ENCODE measurements around the gene SEMA4G. TPM values are rescaled to one million over a fixed set of nuclear protein-coding genes. Genes with fewer than 3 reads are reported as not detected.
A peak's percentile ranks its signal among the peaks of the same experiment; 100 is the strongest.

SEMA4G gene
- total and polyA plus RNA-seq, 2 of the 8 experiments (the other 6 are each of a cell fraction or from before 2014, with no cell fraction given) = 7.1 to 18.2 TPM

GRCh38 chr10:101014966-101015581, 45.8 kb downstream of the SEMA4G start:
- H2AK5ac ChIP-seq (ENCODE audit: low read depth, low read length) = no peak overlapping the region
- H3K56ac ChIP-seq (replicated peaks; ENCODE audit: insufficient read length, low read depth, low read length) = no peak overlapping the region
- H3K79me1 ChIP-seq (ENCODE audit: low read depth, low read length) = no peaks in the 10 kb centered on the region
- no peaks in the 10 kb centered on the region for H3K79me2 ChIP-seq (ENCODE audit: control insufficient read depth in 1 of 2, insufficient read depth in 2 of 2, low read length in 2 of 2)
- peaks cover 14 to 40% (median 31%) of the 10 kb centered on the region in 4 experiments for H3K27me3 ChIP-seq (replicated peaks in 1 of 4; ENCODE audit: control insufficient read depth in 3 of 4, extremely low read depth in 1 of 4, insufficient read depth in 3 of 4, low read length in 3 of 4)
- TF ChIP-seq SRF (IDR thresholded peaks at IDR 0.05; ENCODE audit: low read depth, low read length) = no peak
- TF ChIP-seq SIRT6 (IDR thresholded peaks at IDR 0.05; ENCODE audit: low read length) = no peak
- no peak for TF ChIP-seq PHF8 (conservative IDR thresholded peaks at IDR 0.05; ENCODE audit: low read depth, low read length)
- TF ChIP-seq TCF12 (IDR thresholded peaks at IDR 0.05; ENCODE audit: low read depth, low read length) = no peak
- H3K36me3 ChIP-seq (ENCODE audit: control insufficient read depth in 2 of 4, insufficient read depth in 4 of 4, low read length in 3 of 4) = no peaks in the 10 kb centered on the region
- CTCF ChIA-PET (ENCODE audit: partially characterized antibody) = interaction anchor here (0.5 to 7.2 kb wide), 59 partner anchors 12 to 1692 kb away, joined by 3 to 464 read pairs (median 5); partner anchors contain the start of genes KAZALD1, LZTS2, MRPL43 and PDZD7
- H3K4me3 ChIP-seq (ENCODE audit: extremely low read depth in 1 of 4, insufficient read depth in 2 of 4, low read depth in 3 of 4, low read length in 4 of 4) = no peak overlapping the region
- peaks cover 11% of the 10 kb centered on the region; the same call in 1 of the 2 replicates for H3K23me2 ChIP-seq (ENCODE audit: low read depth, low read length)
- POLR2A ChIA-PET (ENCODE audit: partially characterized antibody) = interaction anchor here (1.0 to 6.5 kb wide), 7 partner anchors 11 to 81 kb away, joined by 3 to 81 read pairs (median 7); partner anchors contain the start of genes LZTS2, MRPL43 and TWNK
- H3K9me3 ChIP-seq (ENCODE audit: insufficient read depth in 2 of 2, low read depth in 1 of 2, low read length in 1 of 2) = no peaks in the 10 kb centered on the region
- H2BK12ac ChIP-seq (ENCODE audit: low read depth, low read length) = peak overlapping the region; percentile 75; the same call in 1 of the 2 replicates
- no peak overlapping the region for H3K14ac ChIP-seq (ENCODE audit: insufficient read length)
- no peak overlapping the region for H4K5ac ChIP-seq (ENCODE audit: insufficient read length, low read depth, low read length)
- H2BK20ac ChIP-seq (ENCODE audit: low read length) = no peak overlapping the region
- 46% methylated on average over 7 of the region's 7 CpGs; no CpG with 5 or more reads in 1 of the 2 experiments for WGBS, 2 experiments (ENCODE audit: extremely low coverage in 1 of 2, insufficient coverage in 1 of 2, insufficient read length in 1 of 2, insufficient replicate concordance in 2 of 2, low coverage in 1 of 2, low lambda C conversion rate in 2 of 2, missing lambda C conversion rate in 1 of 2)
- H3K4me1 ChIP-seq (replicated peaks in 1 of 4; ENCODE audit: control insufficient read depth in 3 of 4, insufficient read depth in 4 of 4, low read length in 3 of 4) = peaks cover 0 to 18% (median 11%) of the 10 kb centered on the region in 4 experiments; a peak in 5 of 7 replicates
- no peak overlapping the region; the same call in 1 of the 2 replicates for H4K8ac ChIP-seq (ENCODE audit: extremely low read depth, insufficient read depth, low read length)
- no peak overlapping the region for H2BK15ac ChIP-seq (ENCODE audit: low read length)
- no peak overlapping the region for H2BK5ac ChIP-seq (ENCODE audit: low read depth, low read length)
- H3K23ac ChIP-seq (ENCODE audit: insufficient read length) = no peak overlapping the region
- H4K20me1 ChIP-seq (replicated peaks in 1 of 2; ENCODE audit: control insufficient read depth in 1 of 2, insufficient read depth in 2 of 2, low read length in 2 of 2) = no peaks in the 10 kb centered on the region
- no peak overlapping the region for H3K9ac ChIP-seq (replicated peaks in 1 of 4; ENCODE audit: extremely low read depth in 1 of 4, low read depth in 3 of 4, low read length in 3 of 4)
- DNase-seq (ENCODE audit: low read depth in 1 of 2, low spot score in 2 of 2) (no peak), FAIRE-seq (no peak)
- no peak overlapping the region for H3K4ac ChIP-seq (replicated peaks; ENCODE audit: insufficient read length, low read depth, low read length)
- H4K91ac ChIP-seq (replicated peaks; ENCODE audit: insufficient read length, low read length) = no peak overlapping the region
- H3K18ac ChIP-seq (ENCODE audit: extremely low read depth, low read length) = no peak overlapping the region
- no peak overlapping the region for H3K27ac ChIP-seq (ENCODE audit: low read depth, low read length)
- no peak overlapping the region for H2AFZ ChIP-seq (ENCODE audit: low read length)
- H2BK120ac ChIP-seq (replicated peaks; ENCODE audit: low read depth, low read length) = no peak overlapping the region
- H3K4me2 ChIP-seq (ENCODE audit: insufficient read depth in 1 of 2, low read depth in 2 of 2, low read length in 2 of 2) = no peak overlapping the region

Measured in H1 (cell line).